ENCODE measurements around the gene NLRC5.

Gene NLRC5

GRCh38 chr16:57049678-57050077 lies 60.3 kb downstream of the NLRC5 start:
- no peaks in the 10 kb centered on the region for H3K36me3 Mint-ChIP-seq (ENCODE audit: low read depth)
- H3K9me3 Mint-ChIP-seq = no peaks in the 10 kb centered on the region
- H3K27ac Mint-ChIP-seq = no peak overlapping the region
- H3K27me3 Mint-ChIP-seq (ENCODE audit: low read depth) = peaks cover 11% of the 10 kb centered on the region
- H3K4me1 Mint-ChIP-seq = peaks cover 8% of the 10 kb centered on the region
- no peak overlapping the region for H3K4me3 Mint-ChIP-seq
- TF ChIP-seq CTCF (IDR thresholded peaks at IDR 0.05; ENCODE audit: unreplicated experiment in 3 of 3) = no peak

- no peak for TF ChIP-seq CTCF (IDR thresholded peaks at IDR 0.05; ENCODE audit: unreplicated experiment in 3 of 3)
- Mint-ChIP-seq H3K27ac (no peak overlapping the region), H3K9me3 (no peaks in the 10 kb centered on the region), H3K4me3 (no peak overlapping the region), H3K27me3 (ENCODE audit: low read depth) (peaks cover 6% of the 10 kb centered on the region), H3K4me1 (no peaks in the 10 kb centered on the region), H3K36me3 (ENCODE audit: low read depth) (no peaks in the 10 kb centered on the region)
These were observed 62.4 kb downstream of the NLRC5 start for GRCh38 chr16:57051696-57052228.

GRCh38 chr16:57053206-57053605 lies 63.8 kb downstream of the NLRC5 start:
- Mint-ChIP-seq H3K27ac (no peak overlapping the region), H3K4me3 (no peak overlapping the region), H3K36me3 (ENCODE audit: low read depth) (no peaks in the 10 kb centered on the region), H3K9me3 (no peaks in the 10 kb centered on the region), H3K27me3 (ENCODE audit: low read depth) (peaks cover 6% of the 10 kb centered on the region), H3K4me1 (no peaks in the 10 kb centered on the region)
- no peak for TF ChIP-seq CTCF (IDR thresholded peaks at IDR 0.05; ENCODE audit: unreplicated experiment in 3 of 3)

- TF ChIP-seq CTCF (IDR thresholded peaks at IDR 0.05; ENCODE audit: unreplicated experiment in 3 of 3) = no peak
- Mint-ChIP-seq H3K9me3 (no peaks in the 10 kb centered on the region), H3K27me3 (ENCODE audit: low read depth) (peaks cover 9% of the 10 kb centered on the region), H3K4me1 (no peaks in the 10 kb centered on the region), H3K36me3 (ENCODE audit: low read depth) (no peaks in the 10 kb centered on the region), H3K4me3 (no peak overlapping the region), H3K27ac (no peak overlapping the region)
These were observed 65.0 kb downstream of the NLRC5 start for GRCh38 chr16:57054338-57054737.

- no peaks in the 10 kb centered on the region for H3K9me3 Mint-ChIP-seq
- no peak for TF ChIP-seq CTCF (IDR thresholded peaks at IDR 0.05; ENCODE audit: unreplicated experiment in 3 of 3)
- no peaks in the 10 kb centered on the region for H3K36me3 Mint-ChIP-seq (ENCODE audit: low read depth)
- H3K27ac Mint-ChIP-seq = no peak overlapping the region
- H3K4me3 Mint-ChIP-seq = no peak overlapping the region
- peaks cover 12% of the 10 kb centered on the region for H3K27me3 Mint-ChIP-seq (ENCODE audit: low read depth)
- no peaks in the 10 kb centered on the region for H3K4me1 Mint-ChIP-seq
These were observed 65.4 kb downstream of the NLRC5 start for GRCh38 chr16:57054771-57055170.

- no peaks in the 10 kb centered on the region for H3K9me3 Mint-ChIP-seq
- no peak overlapping the region for H3K27ac Mint-ChIP-seq
- no peak for TF ChIP-seq CTCF (IDR thresholded peaks at IDR 0.05; ENCODE audit: unreplicated experiment in 3 of 3)
- H3K27me3 Mint-ChIP-seq (ENCODE audit: low read depth) = peaks cover 12% of the 10 kb centered on the region
- H3K4me3 Mint-ChIP-seq = no peak overlapping the region
- H3K4me1 Mint-ChIP-seq = no peaks in the 10 kb centered on the region
- H3K36me3 Mint-ChIP-seq (ENCODE audit: low read depth) = no peaks in the 10 kb centered on the region
These were observed 66.3 kb downstream of the NLRC5 start for GRCh38 chr16:57055671-57056070.
